HCEC 1CT (cell line): ENCODE data around the gene TM4SF18.
"Not testable (repeated sequence)": the region's sequence is repeated elsewhere in the genome, so short reads cannot be mapped to it uniquely, and the experiment has no call there.

Source experiments
- DNase-seq: peaks from one replicate; pipeline ENCODE4 v3.0.0-alpha.2; 2017

TM4SF18 gene

GRCh38 chr3:149368201-149368673 lies 34.8 kb upstream of the TM4SF18 start:
- DNase-seq, result peak; percentile 30

- peak; percentile 67 for DNase-seq
Measured at GRCh38 chr3:149366941-149367840, 33.8 kb upstream of the TM4SF18 start.

- DNase-seq, result no peak
Measured at GRCh38 chr3:149366031-149366430, 32.6 kb upstream of the TM4SF18 start.

GRCh38 chr3:149364624-149365023 lies 31.2 kb upstream of the TM4SF18 start:
- DNase-seq, result no peak

- no peak for DNase-seq
Measured at GRCh38 chr3:149363053-149363452, 29.6 kb upstream of the TM4SF18 start.

GRCh38 chr3:149362366-149362765 lies 28.9 kb upstream of the TM4SF18 start:
- DNase-seq, result no peak

- peak; percentile 45 for DNase-seq
Measured at GRCh38 chr3:149356630-149357029, 23.2 kb upstream of the TM4SF18 start.

- no peak for DNase-seq
Measured at GRCh38 chr3:149356044-149356592, 22.7 kb upstream of the TM4SF18 start.

- no peak for DNase-seq
Measured at GRCh38 chr3:149353581-149354184, 20.2 kb upstream of the TM4SF18 start.

- DNase-seq, result peak; percentile 68
Measured at GRCh38 chr3:149352556-149352955, 19.1 kb upstream of the TM4SF18 start.

- DNase-seq, result no peak
Measured at GRCh38 chr3:149343951-149344350, 10.5 kb upstream of the TM4SF18 start.

GRCh38 chr3:149342413-149343380 lies 9.3 kb upstream of the TM4SF18 start:
- peak; percentile 91 for DNase-seq

GRCh38 chr3:149340310-149340933 lies 7.0 kb upstream of the TM4SF18 start:
- peak; percentile 71 for DNase-seq

- peak; percentile 99 for DNase-seq
Measured at GRCh38 chr3:149339931-149340309, 6.5 kb upstream of the TM4SF18 start.

- not testable (repeated sequence) for DNase-seq
Measured at GRCh38 chr3:149337486-149337885, 4.0 kb upstream of the TM4SF18 start.

- no peak for DNase-seq
Measured at GRCh38 chr3:149336925-149337324, 3.5 kb upstream of the TM4SF18 start.

- no peak for DNase-seq
Measured at GRCh38 chr3:149332771-149333170, 665 bp downstream of the TM4SF18 start.

- peak; percentile 42 for DNase-seq
Measured at GRCh38 chr3:149332227-149332765, 1.1 kb downstream of the TM4SF18 start.

GRCh38 chr3:149331396-149331795 lies 2.0 kb downstream of the TM4SF18 start:
- DNase-seq, result no peak

GRCh38 chr3:149330609-149331331 lies 2.7 kb downstream of the TM4SF18 start:
- no peak for DNase-seq

- DNase-seq, result no peak
Measured at GRCh38 chr3:149327156-149327555, 6.3 kb downstream of the TM4SF18 start.
